Pancreas (tissue), 10 donors: ENCODE data around the gene BBX. TPM values are rescaled to one million over a fixed set of nuclear protein-coding genes. Genes with fewer than 3 reads are reported as not detected.

Source experiments
- ATAC-seq, 4 donors: fragments of 200-7000 bp; cut with Tn5 transposase; one replicate each; pipeline versions ENCODE4 v1.8.0 to v1.9.1; 2020; ENCODE audit warnings: mild to moderate bottlenecking in 4 of 4, moderate library complexity in 4 of 4
- DNase-seq, 6 donors: peaks; one replicate each; pipeline ENCODE4 v3.0.0-alpha.2; 2020
- FAIRE-seq: peaks from 2 replicates; lab custom pipeline; 2012; peaks lifted over from hg19 to GRCh38; lab: Jason Lieb, UNC
- H3K27ac ChIP-seq, 4 donors: fragments of 200-600 bp; sonication (generic); 1 replicate in 3 of 4; 2 replicates in 1 of 4; pipeline versions ENCODE4 v1.5.0 to v1.8.0; 2020
- H3K27me3 ChIP-seq, 4 donors: fragments of 200-600 bp; one replicate each; pipeline ENCODE4 v1.8.0; 2021
- H3K36me3 ChIP-seq, 3 donors: fragments of 200-600 bp; sonication (generic) in 1 of 3; one replicate each; pipeline versions ENCODE4 v1.5.0 to v1.8.0; 2020 to 2021
- H3K4me1 ChIP-seq, 3 donors: fragments of 200-600 bp; one replicate each; pipeline ENCODE4 v1.8.0; 2021
- H3K4me3 ChIP-seq, 4 donors: fragments of 200-600 bp; sonication (generic) in 2 of 4; one replicate each; pipeline versions ENCODE4 v1.5.0 to v1.8.0; 2020 to 2021
- H3K9me3 ChIP-seq, 4 donors: fragments of 200-600 bp; one replicate each; pipeline ENCODE4 v1.8.0; 2021
- CTCF ChIP-seq, 4 donors: fragments of 200-600 bp; sonication (generic) in 3 of 4; IDR thresholded peaks; one replicate each; pipeline versions ENCODE4 v1.5.0 to v1.8.0; 2021; ENCODE audit warnings: antibody characterized with exemption in 4 of 4
- WGBS, 2 donors: extraction: QIAGEN DNeasy Blood & Tissue Kit; methylation state at CpG; one replicate each; pipeline ENCODE4 v1.1.7; 2013; 5-methylcytosine and 5-hydroxymethylcytosine counted together
- intact Hi-C, 3 donors: fragments of 100-400 bp; cut with DNase I; formaldehyde crosslinking; loops; one replicate each; pipeline versions ENCODE4 v1.11.1 to v1.14.2; 2022
- polyA plus RNA-seq, 2 donors: library from polyadenylated mRNA; stranded (reverse); fragments of 200-250 nt; gene quantifications; one replicate each; pipeline ENCODE4 v1.2.3, GENCODE V29; 2013
- total RNA-seq, 6 donors: library from RNA; stranded (reverse); fragmentation: NEBNext Ultra II Directional in 4 of 6; extraction: Animal tissue kit (Norgen Biotek cat#: 25700) in 4 of 6; gene quantifications; one replicate each; pipeline versions ENCODE4 v1.2.1 to v1.2.4, GENCODE V29; 2021 to 2023
- donor health status: healthy with polysubstance abuse.
- donor health status: DM: no; HTN: no; CAD: no; lungs with moderate emphysema.
- donor health status: DM: no; HTN: no; CAD: no.
- donor health status: control.
- donor health status: control.
- donor health status: Bipolar disorder and iron deficiency.
- donor health status: DM: yes; HTN: yes; CAD: no.
- donor health status: DM: no; HTN: no; CAD: no.
- donor health status: DM: no; HTN: no; CAD: no.
- donor health status: DM: yes; HTN: yes; CAD: no.

The BBX gene
- total and polyA plus RNA-seq, 8 donors, result 3.9 to 43.8 (median 19.8) TPM

DNA sequence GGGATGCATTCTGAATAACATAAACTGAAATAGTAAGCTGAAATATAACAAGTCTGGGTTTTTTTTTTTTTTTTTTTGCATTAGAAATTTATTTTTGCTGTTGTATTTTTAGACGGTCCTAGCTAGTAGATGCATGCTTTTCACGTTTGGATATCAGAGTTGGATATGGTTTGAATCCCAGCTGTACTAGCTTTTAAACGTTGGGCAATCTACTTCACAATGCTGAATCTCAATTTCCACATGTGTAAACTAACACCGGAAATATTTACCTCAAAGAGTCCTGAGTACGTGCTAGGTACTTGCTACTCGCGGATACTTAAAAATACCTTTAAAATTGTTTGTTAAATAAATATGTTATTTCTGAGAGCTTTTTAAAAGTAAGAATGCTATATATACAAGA lies 139.8 kb downstream of the BBX start:
- no peak for DNase-seq
- no peaks in the 10 kb centered on the region for H3K27me3 ChIP-seq
- intact Hi-C loops, result no loop called here
- no peak for FAIRE-seq
- no peaks in the 10 kb centered on the region for H3K36me3 ChIP-seq
- TF ChIP-seq CTCF (IDR thresholded peaks at IDR 0.05), result no peak
- peaks cover 0 to 7% (median 0%) of the 10 kb centered on the region in 3 donors for H3K4me1 ChIP-seq
- no peak overlapping the region for H3K27ac ChIP-seq
- H3K4me3 ChIP-seq, result no peak overlapping the region
- ATAC-seq, result peak in 2 of 4 donors; percentile 17 to 23
- H3K9me3 ChIP-seq, result no peaks in the 10 kb centered on the region
- 68 to 72% methylated on average over 7 of the region's 7 CpGs for WGBS, 2 donors

DNA sequence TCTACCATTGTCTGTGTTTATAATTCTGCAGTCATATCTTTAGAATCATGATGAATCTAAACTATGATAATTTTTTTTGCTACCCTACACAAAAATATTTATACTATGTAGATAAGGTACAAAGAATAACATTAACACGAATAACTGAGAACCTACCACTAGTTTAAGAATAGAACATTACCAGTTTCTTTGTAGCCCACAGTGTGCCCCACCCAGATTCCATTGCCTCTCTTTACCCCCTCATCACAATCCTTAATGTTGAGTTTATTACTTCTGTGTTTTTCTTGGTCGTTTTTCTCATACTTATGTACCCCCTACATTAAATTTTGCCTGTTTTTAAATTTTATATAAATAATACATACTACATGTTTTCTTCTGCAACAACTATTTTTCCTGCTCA lies 140.5 kb downstream of the BBX start:
- DNase-seq, result no peak
- TF ChIP-seq CTCF (IDR thresholded peaks at IDR 0.05), result no peak
- Histone ChIP-seq H3K9me3 (no peaks in the 10 kb centered on the region), H3K36me3 (no peaks in the 10 kb centered on the region), H3K4me3 (no peak overlapping the region), H3K27me3 (no peaks in the 10 kb centered on the region), H3K4me1 (peaks cover 0 to 7% (median 0%) of the 10 kb centered on the region in 3 donors), H3K27ac (no peak overlapping the region)
- intact Hi-C loops, result no loop called here
- 37 to 48% methylated on average over 2 of the region's 2 CpGs for WGBS, 2 donors
- no peak for ATAC-seq
- FAIRE-seq, result no peak

DNA sequence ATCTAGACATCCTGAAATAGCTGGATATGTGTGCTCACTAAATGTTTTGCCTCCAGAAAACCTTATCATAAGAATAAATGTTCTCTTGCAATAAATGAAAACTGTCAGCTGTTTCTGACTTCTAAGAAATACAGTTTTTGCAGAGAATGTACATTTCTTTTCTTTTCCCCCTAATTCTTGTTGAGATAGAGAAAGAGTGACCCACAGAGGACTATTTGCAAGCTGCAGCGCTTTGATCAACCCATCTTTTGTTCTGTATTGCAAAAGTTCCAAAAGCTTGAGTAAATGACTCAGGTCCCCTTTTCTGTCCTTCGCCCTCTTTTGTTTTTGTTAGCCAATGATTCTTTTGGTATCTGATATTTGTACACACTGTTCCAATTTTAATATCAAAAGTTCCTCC lies 141.9 kb downstream of the BBX start:
- Histone ChIP-seq H3K4me1 (peaks cover 0 to 7% (median 0%) of the 10 kb centered on the region in 3 donors), H3K4me3 (no peak overlapping the region), H3K36me3 (no peaks in the 10 kb centered on the region), H3K27me3 (no peaks in the 10 kb centered on the region), H3K27ac (no peak overlapping the region), H3K9me3 (no peaks in the 10 kb centered on the region)
- intact Hi-C loops, result no loop called here
- FAIRE-seq (no peak), DNase-seq (no peak), ATAC-seq (no peak)
- TF ChIP-seq CTCF (IDR thresholded peaks at IDR 0.05), result no peak
- WGBS, 2 donors, result 95% methylated on average over 2 of the region's 2 CpGs

- 89 to 93% methylated on average over 4 of the region's 4 CpGs for WGBS, 2 donors
- H3K27ac ChIP-seq, result no peak overlapping the region
- H3K4me3 ChIP-seq, result no peak overlapping the region
- no peak for TF ChIP-seq CTCF (IDR thresholded peaks at IDR 0.05)
- no peaks in the 10 kb centered on the region for H3K27me3 ChIP-seq
- no peak for FAIRE-seq
- DNase-seq, result no peak
- intact Hi-C loops, result no loop called here
- H3K36me3 ChIP-seq, result no peaks in the 10 kb centered on the region
- no peak for ATAC-seq
- H3K4me1 ChIP-seq, result peaks cover 0 to 7% (median 0%) of the 10 kb centered on the region in 3 donors
- no peaks in the 10 kb centered on the region for H3K9me3 ChIP-seq
These were observed 142.6 kb downstream of the BBX start for GRCh38 chr3:107665351-107665750.

DNA sequence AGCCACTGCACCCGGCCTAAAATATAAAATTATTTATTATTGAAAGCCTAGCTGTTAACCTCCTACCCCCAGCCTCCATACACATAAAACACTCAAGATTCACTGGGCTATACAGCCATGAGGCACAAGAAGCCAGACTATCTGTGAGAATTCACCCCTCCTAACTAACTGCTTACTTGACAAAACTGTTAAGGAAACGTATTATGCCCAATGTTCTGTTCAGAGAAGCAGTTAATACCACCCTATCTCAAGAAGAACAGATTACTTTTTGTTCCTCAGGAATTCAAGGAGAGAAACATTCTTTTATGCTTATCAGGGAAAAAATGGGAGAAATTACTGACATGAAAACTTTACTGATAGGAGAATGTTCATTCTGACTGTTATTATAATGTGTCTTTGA lies 144.1 kb downstream of the BBX start:
- no peak for ATAC-seq
- WGBS, 2 donors, result 73 to 85% methylated on average over 2 of the region's 2 CpGs

More for the DNA sequence above, 144.1 kb downstream of the BBX start:
- Histone ChIP-seq H3K9me3 (no peaks in the 10 kb centered on the region), H3K36me3 (no peaks in the 10 kb centered on the region), H3K4me3 (no peak overlapping the region), H3K27me3 (no peaks in the 10 kb centered on the region), H3K4me1 (no peaks in the 10 kb centered on the region), H3K27ac (no peak overlapping the region)
- DNase-seq (no peak), FAIRE-seq (no peak)
- intact Hi-C loops, result no loop called here
- TF ChIP-seq CTCF (IDR thresholded peaks at IDR 0.05), result no peak
